NB4 (cell line): Measurements from ENCODE around the gene HYDIN.

Experiments used
- POLR2A ChIP-seq: IDR thresholded peaks from 2 replicates; pipeline ENCODE4 v1.6.1; 2011; ENCODE audit warnings: mild to moderate bottlenecking; ENCODE audit not compliant: insufficient read length; ENCODE audit errors: extremely low read depth
- TF ChIP-seq, protein P1 (sequence below): IDR thresholded peaks from one replicate; pipeline ENCODE4 v1.5.1; 2012; ENCODE audit warnings: low read depth, low read length

DNA sequence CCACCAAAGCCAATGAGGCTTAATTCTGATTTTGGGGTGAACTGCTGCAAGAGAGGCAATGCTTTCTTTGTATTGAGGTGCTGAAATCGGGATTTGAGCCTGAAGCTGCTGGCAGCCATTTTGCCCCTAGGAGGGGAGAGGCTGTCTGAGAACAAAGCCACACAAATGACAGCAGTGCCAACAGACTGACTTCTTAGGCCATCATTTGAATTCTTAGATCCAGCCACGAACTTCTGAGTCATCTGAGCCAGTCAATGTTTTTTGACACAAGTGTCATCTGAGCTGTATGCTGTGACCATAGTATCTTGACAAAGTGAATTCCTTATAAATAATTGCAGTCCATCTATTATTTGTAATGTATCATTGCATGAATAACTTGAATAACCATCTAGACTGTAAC, 29.0 kb downstream of the HYDIN start:
- TF ChIP-seq, protein P1, sequence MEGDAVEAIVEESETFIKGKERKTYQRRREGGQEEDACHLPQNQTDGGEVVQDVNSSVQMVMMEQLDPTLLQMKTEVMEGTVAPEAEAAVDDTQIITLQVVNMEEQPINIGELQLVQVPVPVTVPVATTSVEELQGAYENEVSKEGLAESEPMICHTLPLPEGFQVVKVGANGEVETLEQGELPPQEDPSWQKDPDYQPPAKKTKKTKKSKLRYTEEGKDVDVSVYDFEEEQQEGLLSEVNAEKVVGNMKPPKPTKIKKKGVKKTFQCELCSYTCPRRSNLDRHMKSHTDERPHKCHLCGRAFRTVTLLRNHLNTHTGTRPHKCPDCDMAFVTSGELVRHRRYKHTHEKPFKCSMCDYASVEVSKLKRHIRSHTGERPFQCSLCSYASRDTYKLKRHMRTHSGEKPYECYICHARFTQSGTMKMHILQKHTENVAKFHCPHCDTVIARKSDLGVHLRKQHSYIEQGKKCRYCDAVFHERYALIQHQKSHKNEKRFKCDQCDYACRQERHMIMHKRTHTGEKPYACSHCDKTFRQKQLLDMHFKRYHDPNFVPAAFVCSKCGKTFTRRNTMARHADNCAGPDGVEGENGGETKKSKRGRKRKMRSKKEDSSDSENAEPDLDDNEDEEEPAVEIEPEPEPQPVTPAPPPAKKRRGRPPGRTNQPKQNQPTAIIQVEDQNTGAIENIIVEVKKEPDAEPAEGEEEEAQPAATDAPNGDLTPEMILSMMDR: no peak
- TF ChIP-seq POLR2A: no peak
